HG03039 (cell line): ENCODE data around the gene SPAG5.

Experiments used
- ATAC-seq: cut with Tn5 transposase; IDR thresholded peaks from one replicate; pipeline ENCODE4 v1.9.1; 2021; ENCODE audit warnings: mild to moderate bottlenecking, moderate library complexity; ENCODE audit not compliant: unreplicated experiment

Gene SPAG5

DNA sequence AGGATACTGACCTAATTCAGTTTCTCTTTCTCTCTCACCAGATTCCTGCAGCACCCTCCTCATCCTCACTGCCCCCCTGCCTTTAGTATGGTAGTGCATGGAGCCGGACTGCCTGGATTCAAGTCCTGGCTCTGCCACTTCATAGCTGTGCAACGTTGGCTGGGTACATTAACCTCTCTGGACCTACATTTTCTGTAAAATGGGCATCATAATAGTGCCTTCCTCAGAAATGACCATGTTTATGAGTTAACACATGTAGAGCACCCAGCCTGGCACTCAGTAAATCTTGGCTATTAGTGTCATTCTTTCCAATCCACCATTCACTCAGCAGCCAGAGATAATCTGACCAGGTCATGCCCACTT is 53.7 kb downstream of the SPAG5 start:
- ATAC-seq: no peak

DNA sequence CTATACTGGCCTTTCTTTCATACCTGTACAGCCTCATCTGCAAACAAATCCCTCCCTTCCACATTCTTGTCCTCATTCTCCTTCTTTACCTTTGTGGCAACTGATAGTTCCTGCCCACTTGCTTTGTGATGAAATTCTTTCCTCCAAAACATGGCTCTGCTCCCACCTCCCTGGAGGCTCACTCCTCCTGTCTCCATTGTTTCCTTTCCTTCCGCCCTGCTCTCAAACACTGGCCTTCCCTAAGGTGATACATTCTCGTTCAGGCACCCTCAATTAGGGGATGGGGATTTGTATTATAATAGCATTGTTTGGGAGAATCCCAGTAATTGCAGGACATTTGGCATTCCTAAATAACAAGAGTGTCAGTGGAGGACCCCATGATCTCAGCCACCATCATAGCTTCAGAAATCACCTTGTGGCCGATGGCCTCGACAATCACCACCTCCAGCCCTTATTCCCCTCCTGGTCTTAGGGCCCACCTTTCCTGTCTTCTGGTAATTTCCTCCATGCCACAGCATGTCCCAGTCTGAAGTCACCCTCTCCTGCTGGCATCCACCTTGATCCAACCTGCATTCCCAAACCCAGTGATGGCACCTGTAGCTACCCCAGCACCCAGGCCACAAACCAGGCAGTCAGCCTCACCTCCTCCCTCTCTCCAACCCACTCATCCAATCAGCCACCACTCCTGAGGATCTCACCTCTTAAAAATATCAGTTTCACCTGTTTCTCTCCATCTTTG is 54.3 kb downstream of the SPAG5 start:
- ATAC-seq: no peak

DNA sequence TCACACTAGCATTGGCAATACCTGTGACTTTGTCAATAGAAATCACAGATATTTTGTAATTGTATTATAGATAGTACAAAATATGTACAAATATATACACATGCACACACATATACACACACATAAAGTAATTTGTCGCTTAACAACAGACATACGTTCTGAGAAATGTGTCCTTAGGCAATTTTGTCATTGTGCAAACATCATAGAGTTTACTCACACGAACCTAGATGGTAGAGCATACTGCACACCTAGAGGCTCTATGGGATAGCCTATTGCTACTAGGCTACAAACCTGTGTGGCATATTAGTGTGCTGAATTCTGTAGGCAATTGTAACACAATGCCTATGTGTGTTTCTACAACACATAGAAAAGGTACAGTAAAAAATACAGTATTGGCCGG is 57.4 kb downstream of the SPAG5 start:
- no peak for ATAC-seq

DNA sequence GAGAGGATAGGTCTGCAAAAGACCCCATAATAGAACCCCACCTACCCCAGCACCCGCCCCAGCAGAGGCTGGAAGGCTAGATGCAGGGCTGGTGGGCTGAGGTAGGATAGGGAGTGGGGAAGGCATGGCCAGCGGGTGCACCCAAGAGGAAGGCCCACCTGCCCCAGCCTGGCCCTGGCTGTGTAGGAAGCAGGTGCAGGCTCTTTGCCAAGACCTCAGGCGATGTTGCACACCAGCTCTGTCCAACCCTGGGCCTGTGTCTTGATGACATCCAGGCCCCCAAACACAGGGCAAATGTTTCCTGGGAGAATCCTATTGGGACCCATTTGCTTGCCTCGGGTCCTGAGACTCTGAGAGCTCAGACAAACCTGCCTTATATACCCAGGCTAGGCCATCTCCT is 58.6 kb downstream of the SPAG5 start:
- ATAC-seq: no peak

DNA sequence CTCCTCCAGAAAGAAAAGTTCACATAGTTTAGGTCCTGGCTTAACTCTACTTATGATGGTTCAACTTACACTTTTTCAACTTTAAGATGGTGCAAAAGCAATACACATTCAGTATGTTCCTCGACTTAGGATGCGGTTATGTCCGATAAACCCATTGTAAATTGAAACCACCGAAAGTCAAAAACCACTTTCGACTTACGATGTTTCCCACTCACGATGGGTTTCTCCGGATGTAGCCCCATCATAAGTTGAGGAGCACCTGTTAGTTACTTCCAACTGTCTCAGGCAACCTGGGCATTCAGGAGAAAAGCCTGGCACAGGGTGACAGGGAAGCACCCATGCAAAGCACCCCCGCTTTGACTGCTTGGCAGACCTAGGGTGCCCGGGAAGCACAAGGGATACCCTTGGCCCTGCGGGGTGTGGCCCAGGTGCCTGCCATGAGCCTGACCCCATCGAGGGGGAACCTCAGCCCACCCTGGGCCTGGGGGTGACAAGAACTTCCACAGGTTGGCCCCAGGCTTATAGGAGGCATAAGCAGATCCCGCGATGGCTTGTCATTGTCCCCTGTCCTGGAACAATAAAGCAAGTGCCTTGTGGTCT is 60.4 kb downstream of the SPAG5 start:
- no peak for ATAC-seq

DNA sequence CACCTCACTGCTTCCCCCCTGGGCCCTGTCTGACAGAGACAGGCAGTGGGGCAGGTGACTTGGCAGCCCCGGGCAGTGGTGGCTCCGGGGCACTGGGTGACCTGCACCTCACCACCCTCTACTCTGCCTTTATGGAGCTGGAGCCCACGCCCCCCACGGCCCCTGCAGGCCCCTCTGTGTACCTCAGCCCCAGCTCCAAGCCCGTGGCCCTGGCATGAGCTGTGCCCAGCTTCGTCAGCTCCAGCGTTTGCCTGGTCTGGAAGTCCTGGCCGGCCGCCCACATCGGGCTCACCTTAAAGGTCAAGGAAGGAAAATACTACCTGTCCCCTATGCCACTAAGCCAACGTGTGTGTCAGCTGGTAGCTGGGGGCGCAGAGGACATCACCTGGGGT is 61.6 kb downstream of the SPAG5 start:
- no peak for ATAC-seq

DNA sequence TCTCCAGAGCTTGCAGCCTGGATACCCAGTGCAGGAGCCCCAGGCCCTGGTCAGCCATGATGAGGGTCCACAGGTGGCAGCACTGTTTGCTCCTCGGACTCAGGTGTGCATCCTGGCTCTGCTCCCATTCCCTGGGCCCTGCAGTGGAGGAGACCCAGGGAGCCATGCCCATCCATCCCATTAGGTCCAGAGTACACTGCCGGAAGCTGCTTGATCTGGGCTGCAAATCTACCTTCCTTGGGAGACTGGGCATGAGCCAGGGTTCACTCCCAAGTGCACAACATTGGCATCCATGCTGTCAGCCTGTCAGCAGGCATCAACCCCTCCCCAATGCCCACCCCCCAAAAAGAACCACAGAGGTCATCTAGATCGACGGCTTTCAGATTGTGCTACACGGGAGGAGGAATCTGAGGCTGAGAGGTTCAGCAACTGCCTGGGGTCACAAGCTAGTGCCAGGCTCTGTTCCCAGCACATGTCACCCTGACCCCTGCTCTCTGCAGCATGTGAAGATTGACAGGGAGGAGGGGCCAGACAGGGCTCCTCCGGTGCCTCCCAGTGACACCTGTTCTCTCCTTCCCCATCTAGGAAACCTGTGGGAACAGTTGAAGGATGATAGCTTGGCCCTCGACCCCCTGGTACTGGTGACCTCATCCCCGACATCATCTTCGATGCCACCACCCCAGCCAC is 62.1 kb downstream of the SPAG5 start:
- no peak for ATAC-seq

DNA sequence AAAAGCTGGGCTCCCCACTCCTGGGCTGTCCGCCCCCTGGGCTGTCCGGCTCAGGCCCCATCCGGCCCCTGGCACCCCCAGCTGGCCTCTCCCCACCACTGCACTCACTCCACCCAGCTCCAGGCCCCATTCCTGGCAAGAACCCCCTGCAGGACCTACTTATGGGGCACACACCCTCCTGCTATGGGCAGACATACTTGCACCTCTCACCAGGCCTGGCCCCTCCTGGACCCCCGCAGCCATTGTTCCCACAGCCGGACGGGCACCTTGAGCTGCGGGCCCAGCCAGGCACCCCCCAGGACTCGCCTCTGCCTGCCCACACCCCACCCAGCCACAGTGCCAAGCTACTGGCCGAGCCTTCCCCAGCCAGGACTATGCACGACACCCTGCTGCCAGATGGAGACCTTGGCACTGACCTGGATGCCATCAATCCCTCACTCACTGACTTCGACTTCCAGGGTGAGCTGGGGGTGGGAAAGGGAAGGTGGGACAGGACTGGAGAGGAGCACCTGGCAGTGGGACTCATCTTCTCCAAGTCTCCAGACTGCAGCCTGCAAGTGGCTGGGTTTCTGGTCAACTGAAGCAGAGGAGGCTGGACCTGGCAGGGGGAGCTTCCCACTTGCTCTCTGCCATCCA is 64.0 kb downstream of the SPAG5 start:
- ATAC-seq: no peak

DNA sequence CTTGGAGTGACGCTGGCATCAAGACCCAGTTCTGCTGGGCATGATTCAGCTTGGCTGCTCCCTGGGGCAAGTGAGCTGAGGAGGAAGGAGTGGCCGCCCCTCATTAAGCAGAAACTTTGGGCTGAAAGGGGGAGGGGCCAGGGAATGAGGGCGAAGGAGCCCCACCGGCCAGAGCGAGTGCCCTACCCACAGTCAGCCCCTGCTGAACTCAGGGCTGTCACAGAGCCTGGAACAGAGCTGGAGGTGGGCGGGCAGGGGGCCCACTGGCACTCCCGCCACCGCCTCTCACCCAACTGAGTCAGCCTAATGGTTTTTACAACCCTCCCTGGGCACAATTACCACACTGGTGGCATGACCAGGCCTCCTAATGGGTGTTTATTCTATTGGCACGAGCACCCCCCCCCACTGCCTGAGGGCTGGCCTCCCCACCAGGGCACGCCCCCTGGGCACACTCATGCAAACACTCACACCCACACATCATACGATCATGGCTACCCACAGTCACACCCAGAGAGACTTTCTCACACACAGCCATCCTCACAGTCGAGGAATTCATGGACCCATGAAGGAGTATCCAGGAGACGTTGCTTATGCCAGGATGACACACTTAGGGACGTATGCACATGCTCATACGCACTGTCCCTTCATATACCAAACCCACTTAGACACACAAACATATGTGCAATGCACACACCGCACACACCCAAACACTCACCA is 65.6 kb downstream of the SPAG5 start:
- no peak for ATAC-seq

DNA sequence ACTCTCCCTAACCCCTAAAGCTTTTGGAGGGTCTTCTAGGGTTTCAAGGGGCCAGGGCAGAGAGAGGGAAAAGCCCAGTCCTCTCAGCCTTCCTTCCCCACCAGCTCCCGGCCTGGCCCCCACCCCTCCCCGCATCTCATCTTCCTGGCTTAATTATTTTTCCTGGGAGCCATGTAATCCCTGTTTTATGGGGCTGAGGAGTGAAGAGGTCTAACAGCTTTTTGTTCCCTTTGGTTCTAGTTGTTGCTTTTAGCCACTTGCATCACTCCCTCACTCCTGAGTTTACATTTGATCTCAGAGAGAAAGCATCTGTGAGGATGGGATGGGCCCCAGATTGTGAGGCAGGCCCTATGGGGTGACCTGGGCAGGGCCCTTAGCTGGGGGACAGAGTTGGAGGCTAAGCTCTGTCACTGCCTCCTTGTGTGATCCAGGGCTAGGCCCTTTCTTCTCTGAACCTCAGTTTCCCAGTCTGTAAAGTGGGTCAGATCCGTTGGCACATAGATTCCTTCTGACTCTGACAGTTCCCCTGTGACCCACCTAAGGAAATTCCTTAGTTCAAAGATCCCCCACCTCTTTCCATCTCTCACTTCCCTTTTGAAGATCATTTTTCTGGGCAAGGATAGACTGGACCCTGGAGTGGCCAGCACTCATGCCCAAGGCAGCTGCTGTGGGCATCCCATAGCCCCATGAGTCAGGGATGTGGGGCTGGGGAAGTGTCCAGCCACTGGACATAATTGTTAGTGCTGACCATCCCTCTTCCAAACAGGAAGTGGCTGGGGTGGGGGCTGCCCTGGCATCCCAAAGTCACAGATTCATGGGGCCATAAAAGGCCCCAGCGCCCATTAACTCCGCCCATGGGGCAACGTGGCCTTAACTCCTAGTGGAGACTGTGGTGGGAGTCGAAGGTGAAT is 66.5 kb downstream of the SPAG5 start:
- no peak for ATAC-seq

DNA sequence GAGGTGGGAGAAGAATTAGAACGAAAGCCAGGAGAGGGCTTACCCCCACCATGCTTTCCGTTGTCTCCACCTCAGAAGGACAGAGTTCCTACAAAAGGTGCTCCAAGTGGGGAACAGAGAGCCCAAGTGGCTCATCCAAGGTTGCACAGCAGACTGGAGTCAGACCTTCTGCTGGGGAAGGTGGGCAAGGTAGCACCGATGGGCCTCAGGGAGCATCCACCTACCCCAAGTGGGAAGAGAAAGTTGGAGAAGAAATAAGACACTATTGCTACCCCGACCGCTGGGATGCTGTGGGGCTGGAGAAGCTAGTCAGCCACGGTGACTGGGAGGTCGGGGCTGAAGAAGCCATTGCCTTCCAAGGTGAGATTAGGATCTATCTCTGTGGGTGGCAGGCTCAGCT is 67.9 kb downstream of the SPAG5 start:
- no peak for ATAC-seq

DNA sequence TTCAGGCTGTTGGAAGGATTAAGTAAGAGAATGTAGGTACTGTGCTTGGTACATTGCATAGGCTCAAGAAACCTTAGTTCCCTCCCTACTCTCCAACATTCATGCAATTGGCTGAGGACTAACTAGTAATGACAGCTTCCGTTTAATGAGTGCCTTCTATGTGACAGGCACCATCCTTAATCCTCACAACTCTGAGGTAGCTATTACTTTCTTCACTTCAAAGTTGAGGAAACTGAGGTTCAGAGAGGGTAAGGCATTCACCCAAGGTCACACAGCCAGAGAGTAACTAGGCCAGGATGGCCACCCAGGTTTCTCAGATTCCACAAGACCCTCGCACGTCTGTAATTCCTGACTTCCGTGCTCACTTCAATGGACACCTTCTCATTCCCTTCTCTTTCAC is 68.6 kb downstream of the SPAG5 start:
- no peak for ATAC-seq

DNA sequence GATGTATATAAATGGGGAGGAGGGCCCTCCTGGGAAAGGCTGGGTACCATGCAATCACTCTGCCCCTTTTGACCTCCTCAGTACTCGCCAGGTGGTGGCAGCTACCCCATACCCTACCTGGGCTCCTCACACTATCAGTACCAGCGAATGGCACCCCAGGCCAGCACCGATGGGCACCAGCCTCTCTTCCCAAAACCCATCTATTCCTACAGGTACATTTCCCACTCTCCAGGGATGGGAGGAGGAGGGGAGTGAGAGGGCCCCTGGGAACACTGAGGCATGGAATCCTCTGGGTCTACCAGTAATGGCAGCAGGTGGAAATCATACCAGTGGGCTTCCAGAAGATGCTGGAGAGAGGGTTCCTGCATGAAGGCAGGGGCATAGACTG is 69.8 kb downstream of the SPAG5 start:
- ATAC-seq: no peak

DNA sequence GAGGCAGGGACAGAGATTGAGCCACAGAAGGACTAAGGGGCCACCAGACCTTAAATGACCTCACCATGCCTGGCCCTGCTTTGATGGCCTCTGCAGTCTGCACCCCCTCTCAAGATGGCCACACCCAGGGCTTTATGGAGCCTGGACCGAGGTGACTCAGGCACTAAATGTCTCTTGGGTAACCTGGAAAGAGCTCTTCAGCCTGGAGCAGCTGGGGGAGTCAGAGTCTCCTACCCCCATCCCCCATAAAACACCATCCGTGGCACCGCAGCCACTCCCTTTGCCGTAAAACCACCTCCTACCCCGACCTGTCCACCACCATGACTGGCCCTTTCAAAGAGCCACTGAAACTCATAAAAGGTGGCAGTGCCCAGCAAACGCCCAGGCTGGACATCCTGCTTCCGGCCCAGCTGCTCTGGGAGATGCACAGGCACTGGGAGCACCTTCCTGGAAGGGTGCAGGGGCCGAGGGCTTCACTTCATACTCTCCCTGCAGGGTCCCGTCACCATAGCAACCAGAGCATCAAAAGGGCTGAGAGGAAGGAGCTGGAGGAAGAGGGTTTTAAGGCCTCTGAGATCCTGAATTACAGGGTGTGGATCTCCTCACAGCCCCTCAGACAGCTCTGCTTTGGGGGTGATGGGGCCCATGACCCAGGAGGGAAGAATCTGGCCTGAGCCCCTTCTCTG is 70.4 kb downstream of the SPAG5 start:
- ATAC-seq: no peak

DNA sequence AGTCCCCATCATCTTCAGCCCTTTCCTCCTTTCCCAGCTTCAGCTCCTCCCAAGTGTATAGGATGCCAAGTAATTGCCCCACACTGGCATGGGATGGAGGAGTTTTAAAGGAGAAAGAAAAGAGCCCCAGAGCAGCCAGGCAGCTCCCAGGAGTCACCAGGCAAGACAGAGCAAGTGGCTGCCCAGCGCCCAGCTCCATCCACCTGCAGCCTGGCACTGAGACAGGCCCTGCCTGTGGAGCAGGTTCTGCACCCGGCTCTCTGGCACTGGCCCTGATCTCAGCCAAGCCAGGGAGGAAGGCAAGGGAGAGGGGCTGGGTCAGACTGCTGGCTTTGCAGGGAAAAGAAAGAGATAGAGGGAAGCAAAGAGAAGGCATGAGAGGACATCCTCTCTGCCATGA is 71.0 kb downstream of the SPAG5 start:
- no peak for ATAC-seq
